CD14-positive monocyte (primary cell): ENCODE results near the gene FADS3. TPM values are rescaled to one million over a fixed set of nuclear protein-coding genes. Genes with fewer than 3 reads are reported as not detected.

Experiments used
- DNase-seq, 3 donors: peaks; one replicate each; pipeline ENCODE4 v3.0.0-alpha.2; 2011 to 2022
- H2AFZ ChIP-seq: 2 replicates; pipeline ENCODE4 v1.6.0; 2012; ENCODE audit warnings: mild to moderate bottlenecking, low read depth, low read length, inconsistent platforms; ENCODE audit not compliant: insufficient read depth, poor library complexity, severe bottlenecking
- H3K27ac ChIP-seq, 2 donors: 1 replicate in 1 of 2; 2 replicates in 1 of 2; pipeline ENCODE4 v1.5.1; 2012 to 2013; ENCODE audit warnings: low read length in 2 of 2, control low read depth in 1 of 2, inconsistent platforms in 1 of 2, low read depth in 1 of 2, mild to moderate bottlenecking in 1 of 2
- H3K27me3 ChIP-seq, 2 donors: one replicate each; pipeline versions ENCODE4 v1.6.0 to v1.6.1; 2011 to 2013; ENCODE audit warnings: low read length in 2 of 2; ENCODE audit not compliant: control insufficient read depth in 2 of 2, insufficient read depth in 2 of 2
- H3K36me3 ChIP-seq, 2 donors: replicated peaks in 1 of 2; 1 replicate in 1 of 2; 2 replicates in 1 of 2; pipeline versions ENCODE4 v1.5.1 to v1.6.1; 2012 to 2013; ENCODE audit warnings: low read length in 2 of 2, control low read depth in 1 of 2, inconsistent platforms in 1 of 2, mild to moderate bottlenecking in 1 of 2; ENCODE audit not compliant: insufficient read depth in 2 of 2, control insufficient read depth in 1 of 2
- H3K4me1 ChIP-seq, 2 donors: 1 replicate in 1 of 2; 2 replicates in 1 of 2; pipeline versions ENCODE4 v1.5.1 to v1.6.1; 2012 to 2013; ENCODE audit warnings: low read length in 2 of 2, control low read depth in 1 of 2, inconsistent platforms in 1 of 2, mild to moderate bottlenecking in 1 of 2, moderate library complexity in 1 of 2; ENCODE audit not compliant: insufficient read depth in 2 of 2, control insufficient read depth in 1 of 2
- H3K4me2 ChIP-seq: replicated peaks from 2 replicates; pipeline ENCODE3; 2012; ENCODE audit warnings: low read length, moderate library complexity, mild to moderate bottlenecking; ENCODE audit not compliant: poor library complexity, severe bottlenecking; ENCODE audit errors: extremely low read depth
- H3K4me3 ChIP-seq, 3 experiments: fragments of 200-600 bp in 1 of 3; sonication (generic) in 1 of 3; replicated peaks in 1 of 3; 1 replicate in 2 of 3; 2 replicates in 1 of 3; pipeline ENCODE4 v1.5.1; 2011 to 2013; ENCODE audit warnings: low read length in 3 of 3, mild to moderate bottlenecking in 3 of 3, control low read depth in 2 of 3, low read depth in 2 of 3, inconsistent platforms in 1 of 3, moderate library complexity in 1 of 3
- H3K79me2 ChIP-seq: 2 replicates; pipeline ENCODE4 v1.6.0; 2012; ENCODE audit warnings: mild to moderate bottlenecking, control low read depth, inconsistent platforms, low read length, moderate library complexity; ENCODE audit not compliant: insufficient read depth
- H3K9ac ChIP-seq: 2 replicates; pipeline ENCODE4 v1.6.0; 2017; ENCODE audit warnings: low read length, mild to moderate bottlenecking; ENCODE audit not compliant: insufficient read depth, poor library complexity, severe bottlenecking
- H3K9me3 ChIP-seq, 2 donors: replicated peaks in 1 of 2; 1 replicate in 1 of 2; 2 replicates in 1 of 2; pipeline versions ENCODE4 v1.5.1 to v1.6.1; 2012 to 2013; ENCODE audit warnings: low read length in 2 of 2, control low read depth in 1 of 2; ENCODE audit not compliant: control insufficient read depth in 1 of 2, insufficient read depth in 1 of 2
- H4K20me1 ChIP-seq: 2 replicates; pipeline ENCODE4 v1.6.0; 2012; ENCODE audit warnings: mild to moderate bottlenecking, low read length, control low read depth, moderate library complexity; ENCODE audit not compliant: insufficient read depth
- H3K27ac Mint-ChIP-seq, 7 donors: one replicate each; pipeline ENCODE4 v1.8.0; 2020; ENCODE audit warnings: mild to moderate bottlenecking in 7 of 7, mixed read lengths in 7 of 7, moderate library complexity in 6 of 7, inconsistent platforms in 2 of 7
- H3K27me3 Mint-ChIP-seq, 3 donors: one replicate each; pipeline ENCODE4 v1.8.0; 2021 to 2022; ENCODE audit warnings: low read depth in 3 of 3, mild to moderate bottlenecking in 3 of 3, mixed read lengths in 3 of 3, moderate library complexity in 3 of 3, inconsistent platforms in 1 of 3
- H3K36me3 Mint-ChIP-seq, 2 donors: one replicate each; pipeline ENCODE4 v1.8.0; 2020; ENCODE audit warnings: mixed read lengths in 2 of 2, inconsistent platforms in 1 of 2, mild to moderate bottlenecking in 1 of 2
- H3K4me1 Mint-ChIP-seq: one replicate; pipeline ENCODE4 v1.8.0; 2020; ENCODE audit warnings: mild to moderate bottlenecking, mixed read lengths
- H3K4me3 Mint-ChIP-seq, 2 donors: one replicate each; pipeline ENCODE4 v1.8.0; 2020; ENCODE audit warnings: mild to moderate bottlenecking in 2 of 2, mixed read lengths in 2 of 2, moderate library complexity in 1 of 2
- H3K9me3 Mint-ChIP-seq, 7 donors: one replicate each; pipeline ENCODE4 v1.8.0; 2020 to 2022; ENCODE audit warnings: mixed read lengths in 7 of 7, mild to moderate bottlenecking in 6 of 7, moderate library complexity in 6 of 7, inconsistent platforms in 2 of 7
- CTCF ChIP-seq: fragments of 200-600 bp; IDR thresholded peaks from one replicate; pipeline ENCODE4 v1.8.0; 2022; ENCODE audit warnings: antibody characterized with exemption, mild to moderate bottlenecking
- WGBS: methylation state at CpG from one replicate; pipeline ENCODE4 v1.1.5; 2013; ENCODE audit warnings: missing lambda C conversion rate; ENCODE audit not compliant: insufficient coverage; 5-methylcytosine and 5-hydroxymethylcytosine counted together
- intact Hi-C, 2 donors: fragments of 100-400 bp; cut with micrococcal nuclease; formaldehyde crosslinking; loops; one replicate each; pipeline versions ENCODE4 v1.15.0 to v1.15.1; 2023
- polyA plus RNA-seq, 3 donors: library from polyadenylated mRNA; depleted of rRNA in 1 of 3; unstranded in 2 of 3; stranded (reverse) in 1 of 3; fragments of 300-500 nt in 2 of 3; fragments of >200 nt in 1 of 3; fragmentation: Illumina TruSeq in 2 of 3; gene quantifications; 1 replicate in 2 of 3; 2 replicates in 1 of 3; pipeline ENCODE4 v1.2.3, GENCODE V29; 2012 to 2021

Gene FADS3
- polyA plus RNA-seq, 3 donors, result 2.5 to 6.8 (median 5.8) TPM

GRCh38 chr11:61864814-61865775, 26.2 kb downstream of the FADS3 start:
- Mint-ChIP-seq H3K4me3 (no peak overlapping the region), H3K36me3 (peaks cover 16 to 56% of the 10 kb centered on the region in 2 donors), H3K27ac (peak overlapping the region in 3 of 7 donors; percentile 10 to 36 (median 30)), H3K9me3 (no peaks in the 10 kb centered on the region), H3K4me1 (no peaks in the 10 kb centered on the region), H3K27me3 (peaks cover 0 to 2% (median 2%) of the 10 kb centered on the region in 3 donors)
- no peaks in the 10 kb centered on the region for H3K4me1 ChIP-seq
- H3K4me3 ChIP-seq, result no peak overlapping the region
- H2AFZ ChIP-seq, result no peak overlapping the region
- no peak for TF ChIP-seq CTCF
- H3K27me3 ChIP-seq, result no peaks in the 10 kb centered on the region
- peaks cover under 1 to 15% of the 10 kb centered on the region in 2 donors for H3K36me3 ChIP-seq
- no peaks in the 10 kb centered on the region for H4K20me1 ChIP-seq
- H3K4me2 ChIP-seq, result no peak overlapping the region
- H3K79me2 ChIP-seq, result no peaks in the 10 kb centered on the region
- H3K9ac ChIP-seq, result no peak overlapping the region
- DNase-seq, result no peak
- no peak overlapping the region for H3K27ac ChIP-seq
- 99% methylated on average over 17 of the region's 20 CpGs for WGBS
- no peaks in the 10 kb centered on the region for H3K9me3 ChIP-seq
- intact Hi-C loops, result no loop called here

DNA sequence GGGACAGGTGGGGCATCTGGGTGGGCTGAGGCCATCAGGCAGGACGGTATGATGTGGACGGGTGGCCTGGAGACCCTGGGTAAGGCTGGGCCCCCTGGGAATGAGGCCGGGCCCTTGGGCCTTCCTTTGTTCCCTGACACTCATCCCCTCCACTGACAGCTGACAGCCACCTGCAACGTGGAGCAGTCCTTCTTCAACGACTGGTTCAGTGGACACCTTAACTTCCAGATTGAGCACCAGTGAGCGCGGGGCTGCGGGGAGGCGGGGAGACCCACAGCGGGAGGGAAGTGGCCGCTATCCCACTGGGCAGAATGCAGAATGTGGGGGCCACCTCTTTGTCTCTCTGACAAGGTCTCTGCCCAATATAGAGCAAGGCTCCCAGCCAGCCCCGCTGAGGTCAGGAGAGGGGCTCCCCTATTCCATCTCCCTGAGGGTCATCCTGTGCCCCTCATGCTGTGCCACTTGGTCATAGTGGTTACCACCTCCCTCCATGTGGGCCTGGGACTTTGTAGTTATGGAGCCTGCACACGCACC, 27.7 kb downstream of the FADS3 start:
- Histone ChIP-seq H3K27me3 (no peaks in the 10 kb centered on the region), H3K27ac (no peak overlapping the region), H3K79me2 (no peaks in the 10 kb centered on the region), H4K20me1 (no peaks in the 10 kb centered on the region), H3K9ac (no peak overlapping the region), H3K4me1 (no peaks in the 10 kb centered on the region), H3K36me3 (peaks cover 4 to 24% of the 10 kb centered on the region in 2 donors), H3K4me3 (no peak overlapping the region), H3K4me2 (no peak overlapping the region), H3K9me3 (no peaks in the 10 kb centered on the region), H2AFZ (no peak overlapping the region)
- intact Hi-C loops, result no loop called here
- H3K36me3 Mint-ChIP-seq, result peaks cover 21 to 70% of the 10 kb centered on the region in 2 donors
- H3K27ac Mint-ChIP-seq, result no peak overlapping the region
- WGBS, result 95% methylated on average over 10 of the region's 13 CpGs
- DNase-seq, result no peak
- H3K4me1 Mint-ChIP-seq, result no peaks in the 10 kb centered on the region
- H3K27me3 Mint-ChIP-seq, result peaks cover 0 to 2% (median 0%) of the 10 kb centered on the region in 3 donors
- H3K9me3 Mint-ChIP-seq, result no peaks in the 10 kb centered on the region
- no peak for TF ChIP-seq CTCF
- H3K4me3 Mint-ChIP-seq, result no peak overlapping the region
